GM18508 (cell line): ENCODE results near the gene RHOB.
"Not testable (repeated sequence)": the region's sequence is repeated elsewhere in the genome, so short reads cannot be mapped to it uniquely, and the experiment has no call there.

ENCODE experiments used
- ATAC-seq: cut with Tn5 transposase; IDR thresholded peaks from one replicate; pipeline ENCODE4 v1.9.1; 2021; ENCODE audit warnings: moderate number of reproducible peaks; ENCODE audit not compliant: insufficient read depth, unreplicated experiment

The RHOB gene

GRCh38 chr2:20451341-20451740 lies 4.5 kb downstream of the RHOB start:
- ATAC-seq = no peak

- no peak for ATAC-seq
These were observed 5.1 kb downstream of the RHOB start for GRCh38 chr2:20451761-20452499.

- no peak for ATAC-seq
These were observed 5.7 kb downstream of the RHOB start for GRCh38 chr2:20452551-20452950.

- no peak for ATAC-seq
These were observed 6.2 kb downstream of the RHOB start for GRCh38 chr2:20453087-20453486.

- ATAC-seq = no peak
These were observed 7.4 kb downstream of the RHOB start for GRCh38 chr2:20454036-20454981.

GRCh38 chr2:20455076-20455587 lies 8.3 kb downstream of the RHOB start:
- no peak for ATAC-seq

GRCh38 chr2:20456116-20456571 lies 9.3 kb downstream of the RHOB start:
- no peak for ATAC-seq

- ATAC-seq = no peak
These were observed 10.0 kb downstream of the RHOB start for GRCh38 chr2:20456636-20457426.

- no peak for ATAC-seq
These were observed 11.1 kb downstream of the RHOB start for GRCh38 chr2:20457661-20458630.

- ATAC-seq = not testable (repeated sequence)
These were observed 12.0 kb downstream of the RHOB start for GRCh38 chr2:20458737-20459484.

- no peak for ATAC-seq
These were observed 19.0 kb downstream of the RHOB start for GRCh38 chr2:20465716-20466394.

GRCh38 chr2:20467789-20468548 lies 21.1 kb downstream of the RHOB start:
- ATAC-seq = no peak

- no peak for ATAC-seq
These were observed 22.0 kb downstream of the RHOB start for GRCh38 chr2:20468549-20469500.

GRCh38 chr2:20469595-20469994 lies 22.7 kb downstream of the RHOB start:
- no peak for ATAC-seq

GRCh38 chr2:20470211-20470610 lies 23.3 kb downstream of the RHOB start:
- no peak for ATAC-seq

GRCh38 chr2:20471148-20471547 lies 24.3 kb downstream of the RHOB start:
- no peak for ATAC-seq
